CD8-positive, alpha-beta memory T cell (primary cell): ENCODE measurements around the gene KDM4C. TPM values are rescaled to one million over a fixed set of nuclear protein-coding genes. Genes with fewer than 3 reads are reported as not detected.

Source experiments
- CTCF ChIA-PET: fragments of 350-600 bp; sonication (Branson Sonifier 250); formaldehyde crosslinking; loops from one replicate; lab custom pipeline; 2021; ENCODE audit warnings: antibody characterized with exemption; lab: Charles Lee
- POLR2A ChIA-PET: fragments of 350-600 bp; sonication (Branson Sonifier 250); formaldehyde crosslinking; loops from one replicate; lab custom pipeline; 2021; ENCODE audit warnings: antibody characterized with exemption; lab: Charles Lee
- DNase-seq, 5 donors: peaks; one replicate each; pipeline versions ENCODE4 v3.0.0 to v3.0.0-alpha.2; 2020 to 2022; ENCODE audit warnings: mixed read lengths in 1 of 5
- H3K27ac ChIP-seq: one replicate; pipeline ENCODE4 v1.7.0; 2013; ENCODE audit warnings: low read depth, mild to moderate bottlenecking, low read length, moderate library complexity
- H3K27me3 ChIP-seq: 2 replicates; pipeline ENCODE4 v1.7.0; 2013; ENCODE audit warnings: low read length, mild to moderate bottlenecking; ENCODE audit not compliant: insufficient read depth, poor library complexity, severe bottlenecking
- H3K36me3 ChIP-seq: 2 replicates; pipeline ENCODE4 v1.7.0; 2013; ENCODE audit warnings: mild to moderate bottlenecking, low read length, moderate library complexity; ENCODE audit not compliant: insufficient read depth
- H3K4me1 ChIP-seq: 2 replicates; pipeline ENCODE4 v1.7.0; 2013; ENCODE audit warnings: mild to moderate bottlenecking, low read length, moderate library complexity; ENCODE audit not compliant: insufficient read depth
- H3K4me3 ChIP-seq: 2 replicates; pipeline ENCODE4 v1.7.0; 2013; ENCODE audit warnings: mild to moderate bottlenecking, low read length
- H3K9me3 ChIP-seq: 2 replicates; pipeline ENCODE4 v1.7.0; 2013; ENCODE audit warnings: mild to moderate bottlenecking, low read length
- H3K27ac Mint-ChIP-seq, 8 donors: one replicate each; pipeline ENCODE4 v1.8.0; 2020 to 2021; ENCODE audit warnings: mixed read lengths in 8 of 8, mild to moderate bottlenecking in 6 of 8, inconsistent platforms in 3 of 8, moderate library complexity in 3 of 8
- H3K27me3 Mint-ChIP-seq, 2 donors: one replicate each; pipeline ENCODE4 v1.8.0; 2020 to 2021; ENCODE audit warnings: mixed read lengths in 2 of 2, mild to moderate bottlenecking in 1 of 2, moderate library complexity in 1 of 2
- H3K36me3 Mint-ChIP-seq, 3 donors: one replicate each; pipeline ENCODE4 v1.8.0; 2020 to 2021; ENCODE audit warnings: mixed read lengths in 3 of 3, inconsistent platforms in 1 of 3, mild to moderate bottlenecking in 1 of 3
- H3K4me1 Mint-ChIP-seq, 3 donors: one replicate each; pipeline ENCODE4 v1.8.0; 2020 to 2021; ENCODE audit warnings: mixed read lengths in 3 of 3, inconsistent platforms in 1 of 3, mild to moderate bottlenecking in 1 of 3
- H3K4me3 Mint-ChIP-seq, 7 donors: one replicate each; pipeline ENCODE4 v1.8.0; 2020 to 2021; ENCODE audit warnings: mixed read lengths in 7 of 7, mild to moderate bottlenecking in 6 of 7, moderate library complexity in 4 of 7, inconsistent platforms in 2 of 7
- H3K9me3 Mint-ChIP-seq, 5 donors: one replicate each; pipeline ENCODE4 v1.8.0; 2020 to 2022; ENCODE audit warnings: mixed read lengths in 5 of 5, mild to moderate bottlenecking in 3 of 5, moderate library complexity in 2 of 5, inconsistent platforms in 1 of 5
- polyA plus RNA-seq: library from polyadenylated mRNA; unstranded; fragments of 300-500 nt; fragmentation: Illumina TruSeq; gene quantifications from one replicate; pipeline ENCODE4 v1.2.3, GENCODE V29; 2021
- total RNA-seq, 2 experiments: library from RNA; stranded (reverse); gene quantifications; one replicate each; pipeline ENCODE4 v1.2.3, GENCODE V29; 2021

Gene KDM4C
- total and polyA plus RNA-seq, 3 experiments from 2014 or later: 25.9 to 31.9 (median 26.8) TPM

- ChIA-PET CTCF (no interaction called here), POLR2A (no interaction called here)
- H3K4me3 ChIP-seq: no peak overlapping the region
- DNase-seq: no peak
- no peaks in the 10 kb centered on the region for H3K9me3 ChIP-seq
- no peaks in the 10 kb centered on the region for H3K36me3 ChIP-seq
- no peaks in the 10 kb centered on the region for H3K9me3 Mint-ChIP-seq
- H3K4me1 ChIP-seq: no peaks in the 10 kb centered on the region
- peaks cover 0 to 55% (median 8%) of the 10 kb centered on the region in 3 donors for H3K36me3 Mint-ChIP-seq
- H3K27ac Mint-ChIP-seq: peak overlapping the region in 1 of 8 donors; percentile 65
- peaks cover 1 to 15% (median 11%) of the 10 kb centered on the region in 3 donors for H3K4me1 Mint-ChIP-seq
- no peak overlapping the region for H3K27ac ChIP-seq
- no peak overlapping the region for H3K4me3 Mint-ChIP-seq
- H3K27me3 ChIP-seq: no peaks in the 10 kb centered on the region
- H3K27me3 Mint-ChIP-seq: no peaks in the 10 kb centered on the region
Measured at GRCh38 chr9:6811436-6811835, 53.7 kb downstream of the KDM4C start.

- H3K27ac ChIP-seq: no peak overlapping the region
- ChIA-PET CTCF (interaction anchor here (1.6 kb wide), 1 partner anchor 10 kb away, joined by 4 read pairs; no protein-coding TSS in a partner anchor), POLR2A (no interaction called here)
- peaks cover 6% of the 10 kb centered on the region for H3K36me3 ChIP-seq
- H3K4me1 Mint-ChIP-seq: peaks cover 17 to 46% (median 18%) of the 10 kb centered on the region in 3 donors
- no peak for DNase-seq
- H3K27me3 Mint-ChIP-seq: no peaks in the 10 kb centered on the region
- no peak overlapping the region for H3K4me3 Mint-ChIP-seq
- H3K9me3 Mint-ChIP-seq: no peaks in the 10 kb centered on the region
- H3K4me3 ChIP-seq: no peak overlapping the region
- no peaks in the 10 kb centered on the region for H3K4me1 ChIP-seq
- H3K36me3 Mint-ChIP-seq: peaks cover 8 to 61% (median 12%) of the 10 kb centered on the region in 3 donors
- no peaks in the 10 kb centered on the region for H3K9me3 ChIP-seq
- H3K27ac Mint-ChIP-seq: peak overlapping the region in 2 of 8 donors; percentile 31 to 32
- no peaks in the 10 kb centered on the region for H3K27me3 ChIP-seq
Measured at GRCh38 chr9:6816581-6816980, 58.8 kb downstream of the KDM4C start.

GRCh38 chr9:6818292-6818922 lies 60.6 kb downstream of the KDM4C start:
- Mint-ChIP-seq H3K4me3 (no peak overlapping the region), H3K36me3 (peaks cover 13 to 64% (median 13%) of the 10 kb centered on the region in 3 donors), H3K9me3 (no peaks in the 10 kb centered on the region), H3K4me1 (peaks cover 15 to 43% (median 17%) of the 10 kb centered on the region in 3 donors), H3K27me3 (no peaks in the 10 kb centered on the region), H3K27ac (peak overlapping the region in 1 of 8 donors; percentile 14)
- Histone ChIP-seq H3K4me3 (no peak overlapping the region), H3K27ac (no peak overlapping the region), H3K4me1 (no peaks in the 10 kb centered on the region), H3K36me3 (peaks cover 6% of the 10 kb centered on the region), H3K9me3 (no peaks in the 10 kb centered on the region), H3K27me3 (no peaks in the 10 kb centered on the region)
- DNase-seq: no peak
- POLR2A ChIA-PET: no interaction called here
- CTCF ChIA-PET: interaction anchor here (1.1 to 1.6 kb wide), 2 partner anchors 8 to 9 kb away, joined by 3 to 4 read pairs; no protein-coding TSS in a partner anchor

- POLR2A ChIA-PET: no interaction called here
- CTCF ChIA-PET: interaction anchor here (1.1 kb wide), 1 partner anchor 8 kb away, joined by 3 read pairs; no protein-coding TSS in a partner anchor
- H3K27ac Mint-ChIP-seq: no peak overlapping the region
- peaks cover 17 to 39% (median 19%) of the 10 kb centered on the region in 3 donors for H3K4me1 Mint-ChIP-seq
- no peaks in the 10 kb centered on the region for H3K27me3 ChIP-seq
- H3K4me1 ChIP-seq: no peaks in the 10 kb centered on the region
- H3K36me3 Mint-ChIP-seq: peaks cover 18 to 69% (median 18%) of the 10 kb centered on the region in 3 donors
- no peaks in the 10 kb centered on the region for H3K27me3 Mint-ChIP-seq
- no peak overlapping the region for H3K4me3 Mint-ChIP-seq
- no peak overlapping the region for H3K27ac ChIP-seq
- DNase-seq: no peak
- no peak overlapping the region for H3K4me3 ChIP-seq
- peaks cover 6% of the 10 kb centered on the region for H3K36me3 ChIP-seq
- no peaks in the 10 kb centered on the region for H3K9me3 Mint-ChIP-seq
- H3K9me3 ChIP-seq: no peaks in the 10 kb centered on the region
Measured at GRCh38 chr9:6819112-6819511, 61.3 kb downstream of the KDM4C start.

- Histone ChIP-seq H3K4me1 (no peaks in the 10 kb centered on the region), H3K9me3 (no peaks in the 10 kb centered on the region), H3K27ac (no peak overlapping the region), H3K27me3 (no peaks in the 10 kb centered on the region), H3K36me3 (peaks cover 6% of the 10 kb centered on the region), H3K4me3 (no peak overlapping the region)
- Mint-ChIP-seq H3K27ac (no peak overlapping the region), H3K4me3 (no peak overlapping the region), H3K36me3 (peaks cover 18 to 69% (median 18%) of the 10 kb centered on the region in 3 donors), H3K4me1 (peaks cover 17 to 39% (median 18%) of the 10 kb centered on the region in 3 donors), H3K27me3 (no peaks in the 10 kb centered on the region), H3K9me3 (no peaks in the 10 kb centered on the region)
- ChIA-PET CTCF (interaction anchor here (1.1 kb wide), 1 partner anchor 8 kb away, joined by 3 read pairs; no protein-coding TSS in a partner anchor), POLR2A (no interaction called here)
- no peak for DNase-seq
Measured at GRCh38 chr9:6819529-6819928, 61.8 kb downstream of the KDM4C start.

- Mint-ChIP-seq H3K4me1 (peaks cover 18 to 31% (median 23%) of the 10 kb centered on the region in 3 donors), H3K27me3 (no peaks in the 10 kb centered on the region), H3K4me3 (no peak overlapping the region), H3K36me3 (peaks cover 18 to 68% (median 23%) of the 10 kb centered on the region in 3 donors), H3K27ac (no peak overlapping the region), H3K9me3 (no peaks in the 10 kb centered on the region)
- ChIA-PET POLR2A (no interaction called here), CTCF (no interaction called here)
- Histone ChIP-seq H3K4me3 (no peak overlapping the region), H3K36me3 (peaks cover 6% of the 10 kb centered on the region), H3K4me1 (no peaks in the 10 kb centered on the region), H3K9me3 (no peaks in the 10 kb centered on the region), H3K27me3 (no peaks in the 10 kb centered on the region), H3K27ac (no peak overlapping the region)
- DNase-seq: no peak
Measured at GRCh38 chr9:6822696-6823095, 64.9 kb downstream of the KDM4C start.

GRCh38 chr9:6827439-6828145 lies 69.8 kb downstream of the KDM4C start:
- DNase-seq: peak in 3 of 5 donors; percentile 3 to 28 (median 4)
- POLR2A ChIA-PET: interaction anchor here (0.5 kb wide), 1 partner anchor 31 kb away, joined by 3 read pairs; no protein-coding TSS in a partner anchor

More at GRCh38 chr9:6827439-6828145, 69.8 kb downstream of the KDM4C start:
- no peaks in the 10 kb centered on the region for H3K9me3 Mint-ChIP-seq
- Histone ChIP-seq H3K4me3 (no peak overlapping the region), H3K27ac (no peak overlapping the region), H3K9me3 (no peaks in the 10 kb centered on the region), H3K36me3 (peaks cover 5% of the 10 kb centered on the region), H3K4me1 (no peaks in the 10 kb centered on the region), H3K27me3 (no peaks in the 10 kb centered on the region)
- peaks cover 9 to 24% (median 13%) of the 10 kb centered on the region in 3 donors for H3K4me1 Mint-ChIP-seq
- peaks cover 22 to 64% (median 30%) of the 10 kb centered on the region in 3 donors for H3K36me3 Mint-ChIP-seq
- H3K27ac Mint-ChIP-seq: peak overlapping the region in 2 of 8 donors; percentile 31 to 72
- no peak overlapping the region for H3K4me3 Mint-ChIP-seq
- CTCF ChIA-PET: interaction anchor here (0.9 to 2.0 kb wide), 6 partner anchors 9 to 163 kb away, joined by 3 to 8 read pairs (median 4); no protein-coding TSS in a partner anchor
- H3K27me3 Mint-ChIP-seq: no peaks in the 10 kb centered on the region
